Spleen (tissue), 13 donors: ENCODE data around the gene CD164. TPM values are rescaled to one million over a fixed set of nuclear protein-coding genes. Genes with fewer than 3 reads are reported as not detected.
A peak's percentile ranks its signal among the peaks of the same experiment; 100 is the strongest.

Experiments
- DNase-seq: peaks from one replicate; pipeline ENCODE4 v3.0.0-alpha.2; 2020
- H3K27ac ChIP-seq, 8 donors: fragments of 200-600 bp; sonication (generic) in 7 of 8; 1 replicate in 4 of 8; 2 replicates in 4 of 8; pipeline versions ENCODE4 v1.5.0 to v1.8.0; 2016 to 2021; ENCODE audit warnings: inconsistent platforms in 4 of 8, mild to moderate bottlenecking in 4 of 8, moderate library complexity in 1 of 8
- H3K27me3 ChIP-seq, 7 donors: fragments of 200-600 bp; sonication (generic) in 6 of 7; replicated peaks in 1 of 7; 1 replicate in 4 of 7; 2 replicates in 3 of 7; pipeline versions ENCODE4 v1.5.0 to v1.8.0; 2016 to 2021; ENCODE audit warnings: inconsistent platforms in 3 of 7, mild to moderate bottlenecking in 1 of 7
- H3K36me3 ChIP-seq, 6 donors: fragments of 200-600 bp; sonication (generic) in 5 of 6; 1 replicate in 4 of 6; 2 replicates in 2 of 6; pipeline versions ENCODE4 v1.5.0 to v1.8.0; 2016 to 2021; ENCODE audit warnings: inconsistent platforms in 2 of 6
- H3K4me1 ChIP-seq, 6 donors: fragments of 200-600 bp; sonication (generic) in 5 of 6; 1 replicate in 3 of 6; 2 replicates in 3 of 6; pipeline versions ENCODE4 v1.5.0 to v1.8.0; 2016 to 2021; ENCODE audit warnings: inconsistent platforms in 3 of 6
- H3K4me3 ChIP-seq, 8 donors: fragments of 200-600 bp; sonication (generic) in 7 of 8; 1 replicate in 4 of 8; 2 replicates in 4 of 8; pipeline versions ENCODE4 v1.5.0 to v1.8.0; 2016 to 2021; ENCODE audit warnings: inconsistent platforms in 4 of 8, mild to moderate bottlenecking in 4 of 8, moderate library complexity in 2 of 8
- H3K9me3 ChIP-seq, 8 donors: fragments of 200-600 bp; sonication (generic) in 7 of 8; 1 replicate in 4 of 8; 2 replicates in 4 of 8; pipeline versions ENCODE4 v1.5.0 to v1.8.0; 2016 to 2021; ENCODE audit warnings: inconsistent platforms in 4 of 8
- CTCF ChIP-seq, 11 experiments: fragments of 200-600 bp in 7 of 11; fragments of 450-650 bp in 4 of 11; sonication (generic) in 4 of 11; IDR thresholded peaks in 8 of 11; conservative IDR thresholded peaks in 3 of 11; 1 replicate in 7 of 11; 2 replicates in 4 of 11; pipeline versions ENCODE4 v1.4.0 to v1.8.0; 2016 to 2021; ENCODE audit warnings: antibody characterized with exemption in 11 of 11, inconsistent platforms in 4 of 11, mild to moderate bottlenecking in 1 of 11
- POLR2A ChIP-seq, 3 donors: fragments of 450-650 bp; IDR thresholded peaks; one replicate each; pipeline ENCODE4 v1.5.1; 2017; ENCODE audit warnings: antibody characterized with exemption in 3 of 3, mild to moderate bottlenecking in 1 of 3
- POLR2AphosphoS5 ChIP-seq, 3 donors: sonication (generic); formaldehyde crosslinking; IDR thresholded peaks; one replicate each; pipeline ENCODE4 v1.5.1; 2017; ENCODE audit warnings: antibody characterized with exemption in 3 of 3
- WGBS, 5 donors: extraction: QIAGEN DNeasy Blood & Tissue Kit in 3 of 5; methylation state at CpG; one replicate each; pipeline versions ENCODE4 v1.1.5 to v1.1.7; 2013 to 2018; 5-methylcytosine and 5-hydroxymethylcytosine counted together
- intact Hi-C: fragments of 100-400 bp; cut with DNase I; formaldehyde crosslinking; loops from one replicate; pipeline ENCODE4 v1.15.0; 2023; ENCODE audit warnings: low total_unique reads
- long read RNA-seq, 2 donors: transcript quantifications; one replicate each; lab custom pipeline, GENCODE V29; 2026
- polyA plus RNA-seq, 3 donors: library from polyadenylated mRNA; stranded (reverse); fragments of 200-250 nt; gene quantifications; one replicate each; pipeline ENCODE4 v1.2.1, GENCODE V29; 2013
- total RNA-seq, 7 donors: library from RNA; depleted of rRNA in 3 of 7; stranded (reverse); fragments of >200 nt in 3 of 7; fragmentation: NEBNext Ultra II Directional in 4 of 7; extraction: Animal tissue kit (Norgen Biotek cat#: 25700) in 4 of 7; gene quantifications; one replicate each; pipeline versions ENCODE4 v1.1.0 to v1.2.1, GENCODE V29; 2016 to 2021
- donor health status: healthy with polysubstance abuse.
- donor health status: DM: no; HTN: no; CAD: no; lungs with moderate emphysema.
- donor health status: DM: no; HTN: no; CAD: no.
- donor health status: Bipolar disorder and iron deficiency.
- donor health status: healthy.
- donor health status: DM: no; HTN: no; CAD: no.
- donor health status: DM: yes; HTN: yes; CAD: no.

The CD164 gene
- total RNA-seq, result 100 to 1,000 TPM; 179 to 249 (median 213) TPM
- polyA plus RNA-seq, result 100 to 1,000 TPM in 2 of 3 donors, 10 to 100 TPM in 1; 79.4 to 119 (median 105) TPM
- long read RNA-seq, donor 1, transcript CD164-202 (6 exons, 3,365 nt), result major isoform, 122 of 146 reads
- long read RNA-seq, donor 1, transcript CD164-203 (5 exons, 2,936 nt), result minor isoform, 8 of 146 reads
- long read RNA-seq, donor 1, transcript CD164-209 (4 exons, 590 nt), result minor isoform, 13 of 146 reads
- long read RNA-seq, donor 1, partial matches to known transcripts, result 0 of 146 reads
- long read RNA-seq, donor 1, other reads (novel, unspliced or antisense), result 0 of 146 reads
- long read RNA-seq, donor 2, full-length matches to known transcripts, result 116 of 116 reads
- long read RNA-seq, donor 2, partial matches to known transcripts, result 0 of 116 reads
- long read RNA-seq, donor 2, other reads (novel, unspliced or antisense), result 0 of 116 reads

GRCh38 chr6:109381747-109382575, at the start of gene CD164:
Gene CD164 (minus strand): TSS chr6:109382467. CDS start chr6:109382378, 89 bp downstream.
- peaks cover 0 to 25% (median 9%) of the 10 kb centered on the region in 6 donors for H3K36me3 ChIP-seq

GRCh38 chr6:109429496-109429895, 47.2 kb upstream of the CD164 start:
- 93 to 97% (median 97%) methylated on average over 3 of the region's 3 CpGs for WGBS, 5 donors
- Histone ChIP-seq H3K4me1 (no peaks in the 10 kb centered on the region), H3K27ac (no peak overlapping the region), H3K9me3 (no peaks in the 10 kb centered on the region), H3K4me3 (no peak overlapping the region), H3K36me3 (no peaks in the 10 kb centered on the region), H3K27me3 (no peaks in the 10 kb centered on the region)
- intact Hi-C loops, result no loop called here
- TF ChIP-seq POLR2A (IDR thresholded peaks at IDR 0.05), result no peak
- no peak for TF ChIP-seq CTCF (IDR thresholded peaks at IDR 0.05 in 8 of 11, conservative IDR thresholded peaks at IDR 0.05 in 3 of 11)
- no peak for TF ChIP-seq POLR2AphosphoS5 (IDR thresholded peaks at IDR 0.05)
- DNase-seq, result no peak

More at GRCh38 chr6:109381747-109382575, at the start of gene CD164:
- Histone ChIP-seq H3K4me3 (peak within 1 kb of the TSS; percentile 83 to 96 (median 88)), H3K4me1 (peaks cover 39 to 75% (median 56%) of the 10 kb centered on the region in 6 donors), H3K9me3 (no peaks in the 10 kb centered on the region), H3K27ac (peak within 1 kb of the TSS; percentile 94 to 100 (median 100)), H3K27me3 (no peaks in the 10 kb centered on the region)
- DNase-seq, result peak; percentile 98
- intact Hi-C loops, result loop anchor here (5.0 to 10.0 kb wide), 2 partner anchors 63 to 195 kb away; partner anchors contain the start of genes PPIL6 and SMPD2
- TF ChIP-seq POLR2A (IDR thresholded peaks at IDR 0.05) (peak in 2 of 3 donors; percentile 87 to 95), CTCF (IDR thresholded peaks at IDR 0.05 in 8 of 11, conservative IDR thresholded peaks at IDR 0.05 in 3 of 11) (no peak), POLR2AphosphoS5 (IDR thresholded peaks at IDR 0.05) (peak; percentile 99 to 100 (median 99))
- 0 to 1% (median 0%) methylated on average over 50 to 93 of the region's 93 CpGs for WGBS, 5 donors

- H3K27me3 ChIP-seq, result no peaks in the 10 kb centered on the region
- no peaks in the 10 kb centered on the region for H3K9me3 ChIP-seq
- DNase-seq, result no peak
- H3K36me3 ChIP-seq, result no peaks in the 10 kb centered on the region
- 54 to 68% (median 67%) methylated on average over 7 of the region's 7 CpGs for WGBS, 5 donors
- intact Hi-C loops, result no loop called here
- TF ChIP-seq CTCF (IDR thresholded peaks at IDR 0.05 in 8 of 11, conservative IDR thresholded peaks at IDR 0.05 in 3 of 11) (no peak), POLR2AphosphoS5 (IDR thresholded peaks at IDR 0.05) (no peak), POLR2A (IDR thresholded peaks at IDR 0.05) (no peak)
- no peaks in the 10 kb centered on the region for H3K4me1 ChIP-seq
- no peak overlapping the region for H3K4me3 ChIP-seq
- no peak overlapping the region for H3K27ac ChIP-seq
Observed at GRCh38 chr6:109428889-109429477, 46.7 kb upstream of the CD164 start.
